Aorta (tissue), 5 donors: ENCODE data around the gene LRCH1. TPM values are rescaled to one million over a fixed set of nuclear protein-coding genes. Genes with fewer than 3 reads are reported as not detected.

Experiments used
- ATAC-seq: fragments of 200-7000 bp; cut with Tn5 transposase; one replicate; pipeline ENCODE4 v1.9.1; 2022; ENCODE audit warnings: moderate library complexity; ENCODE audit not compliant: low FRiP score
- DNase-seq, 2 donors: peaks; one replicate each; pipeline ENCODE4 v3.0.0-alpha.2; 2020
- H3K27ac ChIP-seq, 2 donors: one replicate each; pipeline ENCODE4 v1.5.1; 2013; ENCODE audit warnings: low read length in 2 of 2, mild to moderate bottlenecking in 2 of 2, moderate library complexity in 2 of 2, control low read depth in 1 of 2, inconsistent platforms in 1 of 2, low read depth in 1 of 2
- H3K27me3 ChIP-seq, 2 donors: one replicate each; pipeline ENCODE4 v1.6.1; 2013; ENCODE audit warnings: control low read depth in 1 of 2, low read length in 1 of 2, mild to moderate bottlenecking in 1 of 2, moderate library complexity in 1 of 2; ENCODE audit not compliant: insufficient read depth in 2 of 2, control insufficient read depth in 1 of 2
- H3K36me3 ChIP-seq, 2 donors: one replicate each; pipeline ENCODE4 v1.6.1; 2013; ENCODE audit warnings: control low read depth in 1 of 2, low read length in 1 of 2, mild to moderate bottlenecking in 1 of 2; ENCODE audit not compliant: insufficient read depth in 2 of 2, control insufficient read depth in 1 of 2
- H3K4me1 ChIP-seq, 2 donors: one replicate each; pipeline ENCODE4 v1.6.1; 2013; ENCODE audit warnings: low read length in 2 of 2, control low read depth in 1 of 2, mild to moderate bottlenecking in 1 of 2, moderate library complexity in 1 of 2; ENCODE audit not compliant: insufficient read depth in 2 of 2, control insufficient read depth in 1 of 2
- H3K4me3 ChIP-seq, 2 donors: one replicate each; pipeline ENCODE4 v1.5.1; 2013; ENCODE audit warnings: low read length in 2 of 2, control low read depth in 1 of 2, mild to moderate bottlenecking in 1 of 2
- H3K9me3 ChIP-seq: one replicate; pipeline ENCODE4 v1.6.1; 2013; ENCODE audit warnings: mild to moderate bottlenecking, low read length; ENCODE audit not compliant: control insufficient read depth
- WGBS, 2 donors: extraction: QIAGEN DNeasy Blood & Tissue Kit; methylation state at CpG; one replicate each; pipeline ENCODE4 v1.1.7; 2013; 5-methylcytosine and 5-hydroxymethylcytosine counted together
- intact Hi-C, 2 donors: fragments of 100-400 bp; cut with DNase I; formaldehyde crosslinking; loops; one replicate each; pipeline versions ENCODE4 v1.14.2 to v1.15.0; 2022
- polyA plus RNA-seq, 2 donors: library from polyadenylated mRNA; stranded (reverse); fragments of 200-250 nt; gene quantifications; one replicate each; pipeline ENCODE4 v1.2.3, GENCODE V29; 2013
- total RNA-seq, 2 donors: library from RNA; stranded (reverse); fragmentation: NEBNext Ultra II Directional; extraction: Animal tissue kit (Norgen Biotek cat#: 25700); gene quantifications; one replicate each; pipeline ENCODE4 v1.2.1, GENCODE V29; 2021
- donor health status: healthy with polysubstance abuse.
- donor health status: Bipolar disorder and iron deficiency.
- donor health status: DM: no; HTN: no; CAD: no.
- donor health status: DM: no; HTN: no; CAD: no.
- donor health status: DM: yes; HTN: yes; CAD: no.

LRCH1 gene
- total and polyA plus RNA-seq, 4 donors = 12.3 to 46.5 (median 28.8) TPM

- 85 to 95% methylated on average over 2 of the region's 2 CpGs for WGBS, 2 donors
- Histone ChIP-seq H3K27ac (no peak overlapping the region), H3K4me3 (no peak overlapping the region), H3K4me1 (no peaks in the 10 kb centered on the region), H3K9me3 (no peaks in the 10 kb centered on the region), H3K36me3 (peaks cover 0 to 13% of the 10 kb centered on the region in 2 donors), H3K27me3 (no peaks in the 10 kb centered on the region)
- intact Hi-C loops = no loop called here
- ATAC-seq = no peak
- DNase-seq = no peak
These were observed 190.2 kb downstream of the LRCH1 start for GRCh38 chr13:46743191-46743590.

GRCh38 chr13:46745062-46745461 lies 192.1 kb downstream of the LRCH1 start:
- DNase-seq = no peak
- Histone ChIP-seq H3K27me3 (no peaks in the 10 kb centered on the region), H3K4me3 (no peak overlapping the region), H3K4me1 (no peaks in the 10 kb centered on the region), H3K36me3 (peaks cover 0 to 13% of the 10 kb centered on the region in 2 donors), H3K27ac (no peak overlapping the region), H3K9me3 (no peaks in the 10 kb centered on the region)
- intact Hi-C loops = no loop called here
- WGBS, 2 donors = 95 to 96% methylated on average over 4 of the region's 4 CpGs
- ATAC-seq = no peak

GRCh38 chr13:46745706-46746105 lies 192.7 kb downstream of the LRCH1 start:
- H3K36me3 ChIP-seq = peaks cover 1 to 13% of the 10 kb centered on the region in 2 donors
- no peak for ATAC-seq
- no peaks in the 10 kb centered on the region for H3K9me3 ChIP-seq
- H3K27ac ChIP-seq = no peak overlapping the region
- intact Hi-C loops = no loop called here
- H3K27me3 ChIP-seq = no peaks in the 10 kb centered on the region
- 91 to 92% methylated on average over 4 of the region's 4 CpGs for WGBS, 2 donors
- no peaks in the 10 kb centered on the region for H3K4me1 ChIP-seq
- DNase-seq = no peak
- H3K4me3 ChIP-seq = no peak overlapping the region

- Histone ChIP-seq H3K9me3 (no peaks in the 10 kb centered on the region), H3K27me3 (no peaks in the 10 kb centered on the region), H3K36me3 (peaks cover 5 to 7% of the 10 kb centered on the region in 2 donors), H3K27ac (no peak overlapping the region), H3K4me1 (no peaks in the 10 kb centered on the region), H3K4me3 (no peak overlapping the region)
- DNase-seq = no peak
- ATAC-seq = no peak
- intact Hi-C loops = no loop called here
- WGBS, 2 donors = 93 to 94% methylated on average over 8 of the region's 8 CpGs
These were observed 194.3 kb downstream of the LRCH1 start for GRCh38 chr13:46747031-46747820.

GRCh38 chr13:46748300-46748699 lies 195.3 kb downstream of the LRCH1 start:
- 85 to 87% methylated on average over 4 of the region's 4 CpGs for WGBS, 2 donors
- Histone ChIP-seq H3K9me3 (no peaks in the 10 kb centered on the region), H3K4me3 (no peak overlapping the region), H3K27me3 (no peaks in the 10 kb centered on the region), H3K36me3 (peaks cover 6 to 7% of the 10 kb centered on the region in 2 donors), H3K27ac (no peak overlapping the region), H3K4me1 (no peaks in the 10 kb centered on the region)
- intact Hi-C loops = no loop called here
- DNase-seq = no peak
- ATAC-seq = no peak

- 18 to 23% methylated on average over 2 of the region's 2 CpGs for WGBS, 2 donors
- Histone ChIP-seq H3K4me3 (no peak overlapping the region), H3K4me1 (no peaks in the 10 kb centered on the region), H3K27ac (no peak overlapping the region), H3K36me3 (peaks cover 3 to 6% of the 10 kb centered on the region in 2 donors), H3K9me3 (no peaks in the 10 kb centered on the region), H3K27me3 (no peaks in the 10 kb centered on the region)
- intact Hi-C loops = no loop called here
- DNase-seq = no peak
- no peak for ATAC-seq
These were observed 197.0 kb downstream of the LRCH1 start for GRCh38 chr13:46749951-46750350.

- peak in 1 of 2 donors; percentile 66 for DNase-seq
- Histone ChIP-seq H3K4me3 (no peak overlapping the region), H3K4me1 (no peaks in the 10 kb centered on the region), H3K27me3 (no peaks in the 10 kb centered on the region), H3K27ac (peak overlapping the region in 1 of 2 donors; percentile 54), H3K9me3 (no peaks in the 10 kb centered on the region), H3K36me3 (peaks cover 0 to 6% of the 10 kb centered on the region in 2 donors)
- peak; percentile 81 for ATAC-seq
- intact Hi-C loops = no loop called here
- 33 to 39% methylated on average over 7 of the region's 7 CpGs for WGBS, 2 donors
These were observed 199.1 kb downstream of the LRCH1 start for GRCh38 chr13:46751811-46752635.

GRCh38 chr13:46753137-46753536 lies 200.2 kb downstream of the LRCH1 start:
- Histone ChIP-seq H3K4me3 (no peak overlapping the region), H3K27ac (no peak overlapping the region), H3K4me1 (peaks cover 0 to 2% of the 10 kb centered on the region in 2 donors), H3K27me3 (no peaks in the 10 kb centered on the region), H3K36me3 (peaks cover 0 to 6% of the 10 kb centered on the region in 2 donors), H3K9me3 (no peaks in the 10 kb centered on the region)
- WGBS, 2 donors = 79 to 85% methylated on average over 5 of the region's 5 CpGs
- intact Hi-C loops = no loop called here
- ATAC-seq = no peak
- DNase-seq = no peak
